UCSD-AML1 (cell line): ENCODE measurements around the gene DPY19L3.
"Not testable (repeated sequence)": the region's sequence is repeated elsewhere in the genome, so short reads cannot be mapped to it uniquely, and the experiment has no call there.

Source experiments
- DNase-seq: peaks from one replicate; lab custom pipeline; 2025; ENCODE audit not compliant: unreplicated experiment; lab: John Stamatoyannopoulos, UW

Gene DPY19L3

GRCh38 chr19:32438751-32439150 lies 33.2 kb downstream of the DPY19L3 start:
- DNase-seq, result no peak

GRCh38 chr19:32442650-32443049 lies 37.1 kb downstream of the DPY19L3 start:
- no peak for DNase-seq

- DNase-seq, result not testable (repeated sequence)
Measured at GRCh38 chr19:32447534-32447933, 42.0 kb downstream of the DPY19L3 start.

DNA sequence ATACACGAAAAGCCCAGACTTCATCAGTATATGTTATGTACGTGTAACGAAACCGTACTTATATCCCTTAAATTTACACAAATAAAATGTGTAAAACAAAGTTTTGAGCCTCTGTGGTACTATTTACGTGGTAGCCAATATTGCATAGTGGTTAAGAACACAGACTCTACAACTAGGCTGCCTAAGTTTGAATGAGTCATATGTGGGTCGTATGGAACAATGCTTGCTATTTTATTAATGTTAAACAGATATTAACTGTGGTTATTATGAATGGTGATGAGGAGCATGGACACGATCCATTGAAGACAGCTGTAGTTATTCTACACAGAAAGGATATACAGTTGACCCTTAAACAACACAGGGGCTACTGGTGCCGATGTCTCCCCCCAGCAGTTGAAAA lies 42.5 kb downstream of the DPY19L3 start:
- DNase-seq, result no peak

DNA sequence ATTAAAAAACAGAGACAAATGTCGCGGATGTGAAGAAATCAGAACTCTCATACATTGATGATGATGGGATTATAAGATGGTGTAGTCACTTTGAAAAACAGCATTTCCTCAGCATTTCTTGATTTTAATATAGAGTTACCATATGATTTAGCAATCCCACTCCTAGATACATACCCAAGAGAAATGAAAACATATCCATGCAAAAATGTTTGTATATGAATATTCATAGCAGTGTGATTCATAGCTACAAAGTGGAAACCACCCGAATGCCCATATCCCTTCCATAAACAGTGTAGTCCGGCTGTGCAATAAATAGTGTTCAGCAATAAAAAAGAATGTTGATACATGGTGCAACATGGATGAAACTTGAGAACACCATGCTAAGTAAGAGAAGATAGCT lies 44.6 kb downstream of the DPY19L3 start:
- DNase-seq, result no peak

DNA sequence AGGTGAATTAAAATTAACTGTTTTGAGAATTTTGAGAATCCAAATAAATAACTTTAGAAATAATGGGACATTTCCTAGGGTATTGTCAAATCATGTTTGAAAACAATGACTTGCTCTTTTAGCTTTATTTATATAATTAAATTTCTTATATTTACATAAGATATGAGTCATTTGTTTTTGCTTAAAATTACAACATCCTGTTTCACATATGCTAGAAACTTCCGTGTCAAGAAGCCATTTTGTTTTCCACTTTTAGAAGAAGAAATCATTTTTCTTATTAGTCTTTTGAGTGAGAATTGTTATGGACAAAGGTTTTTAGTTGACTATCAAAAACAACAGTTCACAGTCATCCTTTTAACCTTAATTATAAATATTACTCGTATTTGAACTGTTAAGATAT lies 48.2 kb downstream of the DPY19L3 start:
- no peak for DNase-seq

DNA sequence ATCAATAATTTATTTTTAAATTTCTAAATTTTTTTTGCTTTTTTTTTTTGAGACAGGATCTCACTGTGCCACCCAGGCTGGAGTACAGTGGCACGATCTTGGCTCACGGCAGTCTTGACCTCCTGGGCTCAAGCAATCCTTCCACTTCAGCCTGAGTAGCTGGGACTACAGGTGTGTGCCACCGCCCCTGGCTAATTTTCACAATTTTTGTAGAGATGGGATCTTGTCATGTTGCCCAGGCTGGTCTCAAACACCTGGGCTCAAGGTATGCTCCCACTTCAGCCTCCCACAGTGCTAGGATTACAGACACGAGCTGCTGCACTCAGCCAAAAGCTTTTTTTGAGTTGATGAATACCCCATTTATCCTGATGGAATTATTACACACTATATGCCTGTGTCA lies 50.8 kb downstream of the DPY19L3 start:
- DNase-seq, result no peak

GRCh38 chr19:32457571-32458158 lies 52.1 kb downstream of the DPY19L3 start:
- no peak for DNase-seq

DNA sequence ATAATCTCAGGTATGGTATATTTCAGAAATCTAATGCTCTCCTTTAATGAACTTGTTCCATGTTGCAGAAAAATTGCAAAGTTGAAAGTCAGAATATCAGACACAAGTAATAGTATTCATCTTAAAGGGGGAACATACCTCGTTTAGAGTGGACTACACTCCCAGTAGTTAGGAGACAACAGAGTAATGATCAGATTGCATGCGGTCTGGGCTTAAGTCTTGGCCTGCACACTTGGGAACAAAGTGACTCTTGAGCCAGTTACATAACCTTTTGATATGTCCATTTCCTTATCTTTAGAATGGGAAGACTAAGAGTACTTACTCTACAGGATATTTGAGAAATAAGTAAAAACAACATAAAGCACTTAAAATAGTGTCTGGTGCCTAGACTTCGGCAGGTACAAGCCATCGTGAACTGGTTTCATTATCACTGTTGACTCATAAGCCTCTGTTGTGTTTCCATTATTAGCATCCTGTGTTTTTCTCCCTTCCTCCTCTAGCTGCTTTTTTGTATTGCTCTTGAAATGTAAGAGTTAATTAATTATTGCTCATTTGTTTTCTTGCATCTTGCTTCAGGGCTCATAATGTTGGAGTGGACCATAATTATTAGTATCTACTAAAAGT lies 53.0 kb downstream of the DPY19L3 start:
- DNase-seq, result no peak

DNA sequence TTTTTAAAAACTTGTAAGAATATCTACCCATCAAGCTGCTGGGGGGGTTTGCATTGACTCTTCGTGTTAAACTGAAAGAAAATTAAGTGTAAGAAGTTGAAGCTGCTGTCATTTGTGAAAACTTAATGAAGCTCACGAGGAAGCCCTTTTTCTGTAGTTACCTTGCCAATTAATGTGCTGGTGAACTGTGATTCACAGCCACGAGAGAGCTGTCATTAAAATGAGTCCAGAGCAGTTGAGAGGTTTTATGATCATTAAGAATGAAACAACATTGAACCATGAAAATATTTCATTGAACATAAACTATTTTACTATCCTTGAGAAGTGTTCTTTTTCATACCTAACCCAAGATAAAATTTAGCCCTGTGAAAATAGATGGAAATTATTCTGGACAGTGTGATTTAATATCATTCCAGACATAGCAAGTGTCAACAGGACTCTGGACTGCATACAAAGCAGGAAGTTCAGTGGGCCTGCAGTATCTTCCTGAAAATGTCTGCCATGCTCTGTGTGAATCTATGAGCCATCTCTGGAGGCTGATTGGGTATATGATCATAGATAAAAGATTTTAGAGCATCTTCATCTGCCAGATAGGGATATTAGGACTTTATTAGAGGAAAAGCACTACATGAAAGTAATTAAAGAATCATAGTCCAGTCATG lies 53.8 kb downstream of the DPY19L3 start:
- DNase-seq, result no peak

DNA sequence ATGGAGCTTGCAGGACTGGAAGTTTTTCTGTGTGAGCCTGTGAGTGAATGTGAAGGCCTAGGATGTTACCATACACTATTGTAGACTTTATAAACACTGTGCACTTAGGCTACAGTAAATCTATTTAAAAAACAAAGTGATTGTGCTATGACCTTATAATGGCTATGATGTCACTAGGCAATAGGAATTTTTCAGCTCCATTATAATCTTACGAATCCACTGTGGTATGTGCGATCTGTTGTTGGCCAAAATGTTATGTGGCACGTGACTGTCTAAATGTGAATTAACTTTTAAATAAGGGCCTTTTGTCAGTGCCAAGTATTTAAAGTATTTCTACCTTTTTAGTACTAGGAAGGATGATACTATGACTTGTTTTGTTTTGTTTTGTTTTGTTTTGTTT lies 54.9 kb downstream of the DPY19L3 start:
- DNase-seq, result no peak

- DNase-seq, result no peak
Measured at GRCh38 chr19:32464279-32464678, 58.7 kb downstream of the DPY19L3 start.

DNA sequence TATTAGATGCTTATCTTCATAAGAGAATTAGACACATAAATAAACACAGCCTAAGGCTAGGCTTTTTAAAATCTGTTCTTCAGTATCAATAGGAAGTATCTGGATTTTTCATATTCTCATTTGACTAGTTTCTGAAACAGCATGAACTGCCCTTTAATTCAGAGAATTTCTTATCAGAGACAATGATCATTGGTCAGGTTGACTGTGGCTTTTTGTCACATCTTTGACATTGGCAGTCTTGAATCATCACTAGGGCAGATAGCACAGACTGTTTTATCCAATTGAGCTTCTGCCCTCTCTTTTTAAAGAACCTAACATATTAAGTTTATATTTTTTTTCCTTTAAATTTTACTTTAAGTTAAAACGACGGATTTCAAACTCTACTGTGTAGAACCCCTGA lies 59.6 kb downstream of the DPY19L3 start:
- no peak for DNase-seq

DNA sequence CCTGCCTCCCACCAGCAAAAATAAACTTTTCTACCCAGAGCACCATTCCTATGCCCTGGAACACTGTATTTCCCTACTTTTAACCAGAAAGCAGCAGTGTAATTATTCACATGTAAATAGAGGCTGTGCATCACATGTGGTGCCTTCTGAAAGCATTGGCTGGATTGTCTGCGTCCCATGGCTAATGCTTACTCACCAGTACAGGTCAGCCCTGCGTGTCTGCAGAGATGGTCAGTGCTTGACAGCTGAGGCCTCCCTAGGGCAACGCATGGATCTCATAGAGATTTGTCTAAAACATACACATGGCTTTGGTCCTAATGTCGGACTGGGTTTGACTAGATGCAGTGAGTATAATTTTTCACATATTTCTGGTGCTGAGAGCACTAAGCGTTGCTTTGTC lies 64.2 kb downstream of the DPY19L3 start:
- DNase-seq, result no peak

DNA sequence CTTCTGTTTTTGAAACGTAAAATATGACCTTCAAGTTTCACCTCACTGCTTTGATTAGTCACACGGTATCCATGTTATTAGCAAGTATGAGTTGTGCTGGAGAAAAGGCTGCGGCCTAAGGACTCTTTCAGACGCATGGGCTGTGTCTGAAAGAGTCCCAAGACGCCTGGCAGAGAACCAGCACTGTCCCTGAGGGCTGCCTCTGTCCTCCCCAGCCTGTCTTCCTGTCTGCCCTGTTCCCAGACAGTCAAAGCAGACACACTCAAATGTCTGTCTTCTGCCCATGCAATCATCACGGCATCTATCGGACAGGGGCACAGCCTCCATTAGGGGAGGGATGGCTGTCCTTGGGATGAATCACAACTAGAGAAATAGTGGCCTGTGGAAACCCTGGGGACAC lies 65.5 kb downstream of the DPY19L3 start:
- DNase-seq, result no peak

- DNase-seq, result no peak
Measured at GRCh38 chr19:32471811-32472210, 66.2 kb downstream of the DPY19L3 start.

DNA sequence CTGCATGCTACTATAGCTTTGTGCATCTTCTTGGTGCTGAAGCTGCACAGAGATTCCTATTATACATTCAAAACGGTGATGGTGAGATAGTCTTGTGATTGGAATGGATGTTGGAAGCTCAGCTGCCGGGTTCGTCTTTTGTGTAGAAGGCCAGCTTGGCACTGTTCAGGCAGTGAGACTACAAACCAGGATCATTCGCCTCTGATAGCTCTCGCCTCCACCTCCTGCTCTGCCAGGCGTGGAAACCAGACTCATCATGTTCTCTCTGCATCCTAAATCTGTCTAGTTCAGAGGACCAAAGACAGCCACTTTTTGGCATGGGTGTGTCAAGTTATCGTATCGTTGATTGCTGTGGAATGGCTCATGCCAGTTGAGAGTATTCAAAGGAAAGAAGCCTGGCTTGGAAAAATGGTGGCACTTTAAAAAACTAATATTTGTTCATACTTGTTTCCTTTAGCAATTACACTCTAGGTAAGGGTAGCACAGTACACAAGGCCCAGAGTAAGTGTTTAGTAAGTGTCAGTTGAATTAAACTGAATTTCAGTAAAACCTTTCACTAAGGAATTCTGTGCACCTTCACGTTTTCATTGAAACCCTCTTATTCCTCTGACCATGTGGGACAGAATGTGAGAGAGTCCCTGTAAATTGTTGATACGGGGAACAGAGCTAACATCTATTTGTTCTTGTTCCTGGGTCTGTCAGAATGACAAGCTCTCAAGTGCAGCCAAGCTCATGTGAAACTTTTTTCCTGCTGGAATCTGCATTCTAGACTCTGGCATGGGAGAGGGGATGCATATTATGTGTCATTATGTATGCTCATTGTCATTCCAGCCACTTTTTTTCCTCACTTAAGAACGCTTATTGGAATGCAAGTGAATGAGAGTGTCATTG lies 69.8 kb downstream of the DPY19L3 start:
- no peak for DNase-seq

GRCh38 chr19:32476032-32476350 lies 70.4 kb downstream of the DPY19L3 start:
- no peak for DNase-seq

DNA sequence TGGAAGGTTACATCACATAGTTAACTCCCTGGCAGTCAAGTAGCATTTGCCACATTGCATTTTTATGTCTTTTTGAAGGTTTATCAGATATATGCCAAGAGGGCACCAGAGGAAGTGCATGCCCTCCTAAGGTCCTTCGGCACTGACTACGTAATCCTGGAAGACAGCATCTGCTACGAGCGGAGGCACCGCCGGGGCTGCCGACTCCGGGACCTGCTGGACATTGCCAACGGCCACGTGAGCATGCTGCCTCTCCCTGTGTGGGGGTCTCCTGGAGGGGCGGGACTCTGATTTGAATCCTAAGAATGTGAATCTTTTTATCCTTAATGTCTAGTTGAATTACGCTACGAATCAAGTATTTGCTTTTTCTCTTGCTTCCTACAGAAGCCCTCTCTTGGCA lies 74.8 kb downstream of the DPY19L3 start:
- no peak for DNase-seq

DNA sequence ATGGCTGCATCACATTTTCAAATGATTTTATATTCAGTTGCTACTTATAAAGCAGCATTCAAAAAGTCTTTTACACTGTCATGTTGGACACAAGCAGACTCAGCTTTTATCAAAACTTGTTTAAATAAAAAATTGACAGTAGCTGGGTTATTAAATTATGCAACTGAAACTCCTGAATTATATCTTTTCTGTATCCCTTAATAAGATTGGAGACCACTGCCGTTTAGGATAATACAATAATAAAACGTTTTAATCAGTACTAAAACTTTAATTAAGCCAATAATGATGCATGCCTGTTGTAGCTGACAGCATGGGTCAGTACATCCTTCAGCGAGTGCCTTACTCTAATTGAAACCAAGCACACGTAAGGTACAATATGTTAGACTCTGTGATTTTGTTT lies 78.0 kb downstream of the DPY19L3 start:
- no peak for DNase-seq

DNA sequence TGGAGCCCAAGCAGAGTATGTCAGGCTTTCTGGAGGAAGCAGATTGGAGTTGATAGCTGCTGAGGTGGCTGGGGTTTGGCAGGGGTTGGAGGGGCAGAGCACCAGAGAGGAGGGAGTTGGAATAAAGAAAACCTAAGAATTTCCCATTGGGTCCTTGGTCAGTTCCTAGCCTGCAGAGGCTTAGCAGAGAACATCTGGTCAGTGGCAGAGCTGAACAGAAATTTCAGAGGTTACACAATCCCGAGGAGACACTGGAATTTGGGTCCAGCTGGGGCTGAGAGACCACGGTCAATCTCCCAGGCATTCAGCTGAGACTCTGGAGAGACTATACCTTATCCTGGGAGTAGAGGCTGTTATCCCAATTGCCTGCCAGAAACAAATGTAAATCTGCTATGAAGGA lies 84.4 kb downstream of the DPY19L3 start:
- no peak for DNase-seq

DNA sequence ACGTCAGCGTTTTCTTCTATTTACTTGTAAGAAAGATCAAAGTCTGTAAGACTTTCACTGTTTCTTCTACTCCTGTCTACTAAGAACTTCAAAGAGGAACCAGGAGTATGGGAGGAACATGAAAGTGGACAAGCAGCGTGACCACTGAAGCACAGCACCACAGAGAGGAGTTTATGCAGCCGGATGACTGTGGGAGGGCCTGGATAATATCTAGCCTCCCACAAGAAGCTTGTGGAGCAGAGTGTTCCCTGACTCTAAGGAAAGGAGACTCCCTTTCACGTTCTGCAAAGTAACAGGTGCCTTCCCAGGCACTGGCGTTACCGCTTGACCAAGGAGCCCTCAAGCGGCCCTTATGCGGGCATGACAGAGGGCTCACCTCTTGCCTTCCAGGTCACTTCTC lies 91.8 kb downstream of the DPY19L3 start:
- DNase-seq, result no peak
